ENCODE measurements around the gene APPL2. TPM values are rescaled to one million over a fixed set of nuclear protein-coding genes. Genes with fewer than 3 reads are reported as not detected.

Gene APPL2
- total RNA-seq, 1 experiment from 2014 or later: 16.1 TPM

- TF ChIP-seq ZSCAN18 (CRISPR knock-in tag; IDR thresholded peaks at IDR 0.05): no peak
- TF ChIP-seq E2F5 (CRISPR knock-in tag; IDR thresholded peaks at IDR 0.05): no peak
- no peak for TF ChIP-seq ZNF138 (CRISPR knock-in tag; conservative IDR thresholded peaks at IDR 0.05)
- no peak for TF ChIP-seq FOXJ3 (CRISPR knock-in tag; IDR thresholded peaks at IDR 0.05; ENCODE audit: borderline replicate concordance)
Observed at GRCh38 chr12:105281694-105282049, 45.7 kb upstream of the APPL2 start (continued).

- no peak for DNase-seq (ENCODE audit: low spot score)
- ChIA-PET CTCF (no interaction called here), POLR2A (no interaction called here)
- Mint-ChIP-seq H3K4me3 (no peak overlapping the region), H3K4me1 (peaks cover 6% of the 10 kb centered on the region), H3K36me3 (no peaks in the 10 kb centered on the region), H3K9me3 (no peaks in the 10 kb centered on the region), H3K27ac (no peak overlapping the region), H3K27me3 (ENCODE audit: low read depth) (peaks cover 8% of the 10 kb centered on the region)
- ATAC-seq: no peak
- no peak for TF ChIP-seq SMAD4 (CRISPR knock-in tag; IDR thresholded peaks at IDR 0.05)
- no peak for TF ChIP-seq JAZF1 (CRISPR knock-in tag; IDR thresholded peaks at IDR 0.05)
- TF ChIP-seq MAX (CRISPR knock-in tag; IDR thresholded peaks at IDR 0.05): no peak
- no peak for TF ChIP-seq ZNF532 (CRISPR knock-in tag; IDR thresholded peaks at IDR 0.05; ENCODE audit: borderline replicate concordance)
- TF ChIP-seq ZBTB43 (CRISPR knock-in tag; IDR thresholded peaks at IDR 0.05): no peak
- no peak for TF ChIP-seq TEAD4 (CRISPR knock-in tag; IDR thresholded peaks at IDR 0.05)
- no peak for TF ChIP-seq ZSCAN18 (CRISPR knock-in tag; IDR thresholded peaks at IDR 0.05)
- TF ChIP-seq ZNF671 (CRISPR knock-in tag; IDR thresholded peaks at IDR 0.05): no peak
- TF ChIP-seq STAT6 (CRISPR knock-in tag; conservative IDR thresholded peaks at IDR 0.05; ENCODE audit: low read depth): no peak
- no peak for TF ChIP-seq ETV6 (CRISPR knock-in tag; IDR thresholded peaks at IDR 0.05)
- no peak for TF ChIP-seq ZNF396 (CRISPR knock-in tag; IDR thresholded peaks at IDR 0.05; ENCODE audit: borderline replicate concordance)
- no peak for TF ChIP-seq ZNF425 (CRISPR knock-in tag; conservative IDR thresholded peaks at IDR 0.05)
- no peak for TF ChIP-seq JUN (CRISPR knock-in tag; IDR thresholded peaks at IDR 0.05)
- TF ChIP-seq ZNF232 (CRISPR knock-in tag; IDR thresholded peaks at IDR 0.05): no peak
- TF ChIP-seq E2F1 (CRISPR knock-in tag; IDR thresholded peaks at IDR 0.05): no peak
Observed at GRCh38 chr12:105280966-105281693, 45.2 kb upstream of the APPL2 start.
